Activated T-helper 1 cell treated with anti-CD3 and anti-CD28 coated beads, Interleukin-2, amount 50 U/mL, for 16 hours (primary cell): ENCODE results near the gene TMEM41A.
"Not testable (repeated sequence)": the region's sequence is repeated elsewhere in the genome, so short reads cannot be mapped to it uniquely, and the experiment has no call there.

Experiments
- DNase-seq, 2 donors: peaks; one replicate each; pipeline ENCODE4 v3.0.0-alpha.2; 2020; ENCODE audit warnings: low read depth in 1 of 2, low spot score in 1 of 2

Gene TMEM41A

GRCh38 chr3:185489462-185489861 lies 9.4 kb downstream of the TMEM41A start:
- no peak for DNase-seq

- DNase-seq = no peak
These were observed 10.4 kb downstream of the TMEM41A start for GRCh38 chr3:185488465-185488864.

GRCh38 chr3:185486394-185486793 lies 12.4 kb downstream of the TMEM41A start:
- DNase-seq = no peak

- no peak for DNase-seq
These were observed 14.5 kb downstream of the TMEM41A start for GRCh38 chr3:185484296-185484695.

- no peak for DNase-seq
These were observed 19.4 kb downstream of the TMEM41A start for GRCh38 chr3:185479373-185479945.

GRCh38 chr3:185477316-185477715 lies 21.5 kb downstream of the TMEM41A start:
- no peak for DNase-seq

GRCh38 chr3:185474922-185475321 lies 23.9 kb downstream of the TMEM41A start:
- DNase-seq = not testable (repeated sequence)

GRCh38 chr3:185473290-185473815 lies 25.5 kb downstream of the TMEM41A start:
- no peak for DNase-seq

- DNase-seq = no peak
These were observed 28.5 kb downstream of the TMEM41A start for GRCh38 chr3:185470323-185470722.

GRCh38 chr3:185469542-185469941 lies 29.3 kb downstream of the TMEM41A start:
- no peak for DNase-seq

- not testable (repeated sequence) for DNase-seq
These were observed 32.7 kb downstream of the TMEM41A start for GRCh38 chr3:185466123-185466522.

- DNase-seq = no peak
These were observed 33.4 kb downstream of the TMEM41A start for GRCh38 chr3:185465471-185465870.

- DNase-seq = no peak
These were observed 38.0 kb downstream of the TMEM41A start for GRCh38 chr3:185460719-185461350.

- DNase-seq = no peak
These were observed 38.5 kb downstream of the TMEM41A start for GRCh38 chr3:185460309-185460708.

GRCh38 chr3:185457376-185457775 lies 41.5 kb downstream of the TMEM41A start:
- no peak for DNase-seq

GRCh38 chr3:185451432-185451831 lies 47.4 kb downstream of the TMEM41A start:
- not testable (repeated sequence) for DNase-seq

- DNase-seq = no peak
These were observed 50.7 kb downstream of the TMEM41A start for GRCh38 chr3:185448107-185448506.

GRCh38 chr3:185444329-185444728 lies 54.5 kb downstream of the TMEM41A start:
- DNase-seq = no peak

- DNase-seq = no peak
These were observed 56.8 kb downstream of the TMEM41A start for GRCh38 chr3:185442031-185442430.

GRCh38 chr3:185439745-185440466 lies 58.9 kb downstream of the TMEM41A start:
- no peak for DNase-seq
